Coronary artery (tissue), 2 donors: ENCODE data around the gene XYLT2.

ENCODE experiments used
- DNase-seq: peaks from one replicate; pipeline ENCODE4 v3.0.0-alpha.2; 2017; ENCODE audit warnings: low spot score
- H3K27ac ChIP-seq, 2 donors: fragments of 200-600 bp; sonication (generic); one replicate each; pipeline ENCODE4 v1.5.1; 2016 to 2019
- H3K4me3 ChIP-seq: fragments of 200-600 bp; sonication (generic); 2 replicates; pipeline ENCODE4 v1.5.1; 2016; ENCODE audit warnings: mild to moderate bottlenecking, moderate library complexity
- CTCF ChIP-seq: fragments of 200-600 bp; sonication (generic); IDR thresholded peaks from one replicate; pipeline ENCODE4 v1.5.1; 2019; ENCODE audit warnings: antibody characterized with exemption

The XYLT2 gene

GRCh38 chr17:50355336-50355700 lies 9.4 kb downstream of the XYLT2 start:
- TF ChIP-seq CTCF = no peak
- no peak for DNase-seq
- H3K27ac ChIP-seq = no peak overlapping the region
- H3K4me3 ChIP-seq = no peak overlapping the region

GRCh38 chr17:50355701-50356341 lies 9.9 kb downstream of the XYLT2 start:
- no peak overlapping the region for H3K4me3 ChIP-seq
- no peak for TF ChIP-seq CTCF
- no peak overlapping the region for H3K27ac ChIP-seq
- DNase-seq = no peak

DNA sequence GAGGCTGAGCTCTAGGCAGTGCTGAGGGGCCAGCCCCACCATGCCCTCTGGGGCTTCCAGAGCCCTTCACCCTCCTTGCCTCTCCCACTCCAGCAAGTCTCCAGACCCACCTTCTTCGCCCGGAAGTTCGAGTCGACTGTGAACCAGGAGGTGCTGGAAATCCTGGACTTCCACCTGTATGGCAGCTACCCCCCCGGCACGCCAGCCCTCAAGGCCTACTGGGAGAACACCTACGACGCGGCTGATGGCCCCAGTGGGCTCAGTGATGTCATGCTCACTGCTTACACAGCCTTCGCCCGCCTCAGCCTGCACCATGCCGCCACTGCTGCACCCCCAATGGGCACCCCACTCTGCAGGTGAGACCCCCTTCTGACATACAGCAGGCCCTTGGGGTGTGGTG lies 10.5 kb downstream of the XYLT2 start:
- no peak for TF ChIP-seq CTCF
- Histone ChIP-seq H3K27ac (no peak overlapping the region), H3K4me3 (no peak overlapping the region)
- no peak for DNase-seq

DNA sequence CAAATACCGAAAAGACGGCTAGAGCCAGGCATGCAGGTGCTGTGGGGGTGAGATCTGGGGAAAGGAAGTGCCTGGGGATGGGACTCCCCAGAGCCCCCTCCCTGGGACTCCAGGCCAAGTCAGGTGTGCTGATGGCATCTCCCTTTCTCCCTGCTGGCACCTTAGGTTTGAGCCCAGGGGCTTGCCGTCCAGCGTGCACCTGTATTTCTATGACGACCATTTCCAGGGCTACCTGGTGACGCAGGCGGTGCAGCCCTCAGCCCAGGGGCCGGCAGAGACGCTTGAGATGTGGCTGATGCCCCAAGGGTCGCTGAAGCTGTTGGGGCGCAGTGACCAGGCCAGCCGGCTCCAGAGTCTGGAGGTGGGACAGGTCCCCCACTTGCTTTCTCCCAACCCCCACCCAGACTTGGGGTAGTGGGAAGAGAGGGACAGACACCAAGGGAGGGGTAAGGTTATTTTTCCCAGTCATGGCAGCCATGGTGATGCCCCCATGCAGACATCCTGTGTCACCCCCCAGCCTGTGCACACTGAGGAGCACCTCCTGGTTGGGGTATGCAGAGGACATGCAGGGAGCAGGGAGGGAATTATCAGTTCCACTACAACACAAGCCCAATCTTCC lies 11.1 kb downstream of the XYLT2 start:
- H3K27ac ChIP-seq = no peak overlapping the region

DNA sequence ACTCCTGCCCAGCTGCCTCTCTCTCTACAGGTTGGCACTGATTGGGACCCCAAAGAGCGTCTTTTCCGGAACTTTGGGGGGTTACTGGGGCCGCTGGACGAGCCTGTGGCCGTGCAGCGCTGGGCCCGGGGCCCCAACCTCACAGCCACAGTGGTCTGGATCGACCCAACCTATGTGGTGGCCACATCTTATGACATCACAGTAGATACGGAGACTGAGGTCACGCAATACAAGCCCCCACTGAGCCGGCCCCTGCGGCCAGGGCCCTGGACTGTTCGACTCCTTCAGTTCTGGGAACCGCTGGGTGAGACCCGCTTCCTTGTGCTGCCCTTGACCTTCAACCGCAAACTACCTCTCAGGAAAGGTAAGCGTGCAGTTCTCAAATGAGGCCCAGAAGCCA lies 12.3 kb downstream of the XYLT2 start:
- H3K4me3 ChIP-seq = no peak overlapping the region

More for the DNA sequence above, 11.1 kb downstream of the XYLT2 start:
- no peak for DNase-seq
- H3K4me3 ChIP-seq = no peak overlapping the region
- TF ChIP-seq CTCF = no peak

DNA sequence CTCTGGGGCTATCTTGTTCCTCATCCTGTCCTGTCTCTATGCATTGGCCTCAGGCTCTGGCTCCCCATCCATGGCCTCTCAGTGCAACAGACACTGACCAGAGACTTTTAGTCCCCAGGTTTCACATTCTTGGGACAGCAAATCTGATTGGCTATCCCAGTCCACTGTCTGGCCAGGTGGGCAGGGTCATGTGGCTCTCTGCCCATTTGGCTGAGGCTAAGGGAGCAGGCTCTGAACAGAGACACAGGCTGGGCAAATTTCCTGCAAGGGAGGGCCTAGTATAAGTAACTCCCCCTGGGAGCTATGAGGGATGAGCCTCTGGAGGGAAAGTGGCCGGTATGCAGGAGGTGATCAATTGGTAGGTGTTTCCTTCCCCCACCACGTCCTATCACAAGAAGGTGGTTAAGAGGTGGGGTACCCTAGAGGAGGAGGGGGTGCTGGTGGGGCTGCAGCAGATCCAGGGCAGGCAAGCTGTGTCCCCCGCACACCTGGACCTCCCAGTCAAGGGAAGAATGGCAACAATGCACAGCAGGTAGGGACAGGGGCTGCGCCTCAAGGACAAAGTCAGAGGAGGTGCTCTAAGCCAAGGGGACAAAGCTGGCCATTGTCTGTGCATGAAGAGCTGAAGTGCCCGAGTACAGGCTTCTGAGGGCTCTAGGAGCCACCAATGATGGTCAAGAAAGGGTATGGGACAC lies 13.2 kb downstream of the XYLT2 start:
- DNase-seq = no peak
- Histone ChIP-seq H3K4me3 (no peak overlapping the region), H3K27ac (no peak overlapping the region)
- TF ChIP-seq CTCF = no peak

More for the DNA sequence above, 12.3 kb downstream of the XYLT2 start:
- no peak overlapping the region for H3K27ac ChIP-seq
- no peak for DNase-seq
- TF ChIP-seq CTCF = no peak
